Fibroblast of lung (primary cell): ENCODE results near the gene SATL1. TPM values are rescaled to one million over a fixed set of nuclear protein-coding genes. Genes with fewer than 3 reads are reported as not detected.
"Not testable (repeated sequence)": the region's sequence is repeated elsewhere in the genome, so short reads cannot be mapped to it uniquely, and the experiment has no call there.

ENCODE experiments used
- DNase-seq, 2 donors: peaks; one replicate each; pipeline versions ENCODE4 v3.0.0 to v3.0.0-alpha.2; 2010; ENCODE audit warnings: low read depth in 2 of 2
- H2AFZ ChIP-seq: 2 replicates; pipeline ENCODE4 v1.5.1; 2012; ENCODE audit warnings: low read length, control low read depth, inconsistent platforms
- H3K27ac ChIP-seq: 2 replicates; pipeline ENCODE4 v1.5.1; 2011; ENCODE audit warnings: low read length, control low read depth; ENCODE audit not compliant: insufficient read depth
- H3K27me3 ChIP-seq: 2 replicates; pipeline ENCODE4 v1.5.1; 2011; ENCODE audit warnings: mild to moderate bottlenecking, low read length; ENCODE audit not compliant: control insufficient read depth, insufficient read depth
- H3K36me3 ChIP-seq: 2 replicates; pipeline ENCODE4 v1.5.1; 2011; ENCODE audit warnings: low read length; ENCODE audit not compliant: control insufficient read depth, insufficient read depth
- H3K4me1 ChIP-seq: 2 replicates; pipeline ENCODE4 v1.5.1; 2011; ENCODE audit warnings: low read length; ENCODE audit not compliant: control insufficient read depth, insufficient read depth; ENCODE audit errors: extremely low read depth
- H3K4me2 ChIP-seq: 2 replicates; pipeline ENCODE4 v1.5.1; 2011; ENCODE audit warnings: low read length, control low read depth; ENCODE audit not compliant: insufficient read depth; ENCODE audit errors: extremely low read depth
- H3K4me3 ChIP-seq, 4 experiments: fragments of 200-600 bp in 1 of 4; sonication (generic) in 1 of 4; replicated peaks in 1 of 4; 2 replicates each; pipeline ENCODE4 v1.5.1; 2011 to 2016; ENCODE audit warnings: low read length in 4 of 4, low read depth in 3 of 4, mild to moderate bottlenecking in 3 of 4, control low read depth in 2 of 4, inconsistent platforms in 1 of 4, mixed read lengths in 1 of 4; ENCODE audit not compliant: insufficient read depth in 1 of 4; ENCODE audit errors: control extremely low read depth in 1 of 4
- H3K79me2 ChIP-seq: 2 replicates; pipeline ENCODE4 v1.5.1; 2012; ENCODE audit warnings: mild to moderate bottlenecking, low read length, inconsistent platforms; ENCODE audit not compliant: control insufficient read depth, insufficient read depth
- H3K9ac ChIP-seq: 2 replicates; pipeline ENCODE4 v1.5.1; 2011; ENCODE audit warnings: mild to moderate bottlenecking, low read length, control low read depth; ENCODE audit not compliant: insufficient read depth
- H3K9me3 ChIP-seq: 2 replicates; pipeline ENCODE4 v1.5.1; 2012; ENCODE audit warnings: low read depth, low read length; ENCODE audit not compliant: control insufficient read depth, insufficient read depth
- H4K20me1 ChIP-seq: 2 replicates; pipeline ENCODE4 v1.5.1; 2011; ENCODE audit warnings: low read length; ENCODE audit not compliant: control insufficient read depth, insufficient read depth; ENCODE audit errors: extremely low read depth
- CTCF ChIP-seq, 2 donors: IDR thresholded peaks in 1 of 2; conservative IDR thresholded peaks in 1 of 2; 1 replicate in 1 of 2; 2 replicates in 1 of 2; pipeline ENCODE4 v1.5.1; 2011 to 2012; ENCODE audit warnings: low read length in 2 of 2, control low read depth in 1 of 2, inconsistent platforms in 1 of 2, low read depth in 1 of 2, mild to moderate bottlenecking in 1 of 2
- EZH2 ChIP-seq: IDR thresholded peaks from 2 replicates; pipeline ENCODE4 v1.5.1; 2012; ENCODE audit warnings: low read length, control low read depth, mild to moderate bottlenecking; ENCODE audit errors: missing control alignments
- polyA plus RNA-seq, 2 donors: library from polyadenylated mRNA; depleted of rRNA in 1 of 2; stranded (reverse) in 1 of 2; unstranded in 1 of 2; fragments of >200 nt; gene quantifications; 2 replicates each; pipeline ENCODE4 v1.2.1, GENCODE V29; 2011 to 2012; ENCODE audit warnings: missing spikeins in 1 of 2
- total RNA-seq: library from RNA; depleted of rRNA; stranded (reverse); fragments of >200 nt; gene quantifications from 2 replicates; pipeline ENCODE4 v1.2.1, GENCODE V29; 2014

Gene SATL1
- total and polyA plus RNA-seq, 2 donors (not counting 1 experiment from before 2014, with no cell fraction given) = not detected

- H3K9me3 ChIP-seq = no peaks in the 10 kb centered on the region
- no peaks in the 10 kb centered on the region for H3K79me2 ChIP-seq
- no peak overlapping the region for H3K27ac ChIP-seq
- H2AFZ ChIP-seq = no peak overlapping the region
- H3K4me3 ChIP-seq = no peak overlapping the region
- no peaks in the 10 kb centered on the region for H4K20me1 ChIP-seq
- TF ChIP-seq EZH2 = no peak
- no peak for TF ChIP-seq CTCF (conservative IDR thresholded peaks at IDR 0.05 in 1 of 2, IDR thresholded peaks at IDR 0.05 in 1 of 2; ENCODE audit: low read depth in 1 of 2, low read length in 2 of 2)
- no peak overlapping the region for H3K9ac ChIP-seq
- no peaks in the 10 kb centered on the region for H3K4me1 ChIP-seq
- H3K4me2 ChIP-seq = no peak overlapping the region
- DNase-seq = no peak
- no peaks in the 10 kb centered on the region for H3K36me3 ChIP-seq
- no peaks in the 10 kb centered on the region for H3K27me3 ChIP-seq
Observed at GRCh38 chrX:85089321-85089840, 154.2 kb downstream of the SATL1 start.

GRCh38 chrX:85084770-85085393 lies 158.7 kb downstream of the SATL1 start:
- no peaks in the 10 kb centered on the region for H3K36me3 ChIP-seq
- TF ChIP-seq CTCF (conservative IDR thresholded peaks at IDR 0.05 in 1 of 2, IDR thresholded peaks at IDR 0.05 in 1 of 2; ENCODE audit: low read depth in 1 of 2, low read length in 2 of 2) = peak; percentile 63 to 77
- no peak for TF ChIP-seq EZH2
- no peak overlapping the region for H3K27ac ChIP-seq
- H4K20me1 ChIP-seq = no peaks in the 10 kb centered on the region
- H3K4me2 ChIP-seq = no peak overlapping the region
- peak; percentile 25 to 46 for DNase-seq
- no peak overlapping the region for H3K9ac ChIP-seq
- H2AFZ ChIP-seq = no peak overlapping the region
- no peaks in the 10 kb centered on the region for H3K79me2 ChIP-seq
- no peaks in the 10 kb centered on the region for H3K9me3 ChIP-seq
- no peaks in the 10 kb centered on the region for H3K27me3 ChIP-seq
- H3K4me3 ChIP-seq = no peak overlapping the region
- no peaks in the 10 kb centered on the region for H3K4me1 ChIP-seq

- DNase-seq, H3K4me3 ChIP-seq, H4K20me1 ChIP-seq, H3K27ac ChIP-seq, H3K36me3 ChIP-seq, H3K79me2 ChIP-seq, H2AFZ ChIP-seq, H3K9ac ChIP-seq, H3K9me3 ChIP-seq, H3K4me1 ChIP-seq, H3K27me3 ChIP-seq, H3K4me2 ChIP-seq: not testable (repeated sequence)
Observed at GRCh38 chrX:85077247-85077646, 166.3 kb downstream of the SATL1 start.
